Breast epithelium (tissue), 3 donors: ENCODE results near the gene PORCN.

ENCODE experiments used
- POLR2AphosphoS5 ChIP-seq, 3 donors: sonication (generic); formaldehyde crosslinking; IDR thresholded peaks; one replicate each; pipeline ENCODE4 v1.6.1; 2017; ENCODE audit warnings: antibody characterized with exemption in 3 of 3
- TF ChIP-seq, protein P1 (sequence below), 3 donors: fragments of 450-650 bp; IDR thresholded peaks; one replicate each; pipeline ENCODE4 v1.5.1; 2016 to 2017; ENCODE audit warnings: antibody characterized with exemption in 3 of 3, mild to moderate bottlenecking in 3 of 3, moderate library complexity in 3 of 3

DNA sequence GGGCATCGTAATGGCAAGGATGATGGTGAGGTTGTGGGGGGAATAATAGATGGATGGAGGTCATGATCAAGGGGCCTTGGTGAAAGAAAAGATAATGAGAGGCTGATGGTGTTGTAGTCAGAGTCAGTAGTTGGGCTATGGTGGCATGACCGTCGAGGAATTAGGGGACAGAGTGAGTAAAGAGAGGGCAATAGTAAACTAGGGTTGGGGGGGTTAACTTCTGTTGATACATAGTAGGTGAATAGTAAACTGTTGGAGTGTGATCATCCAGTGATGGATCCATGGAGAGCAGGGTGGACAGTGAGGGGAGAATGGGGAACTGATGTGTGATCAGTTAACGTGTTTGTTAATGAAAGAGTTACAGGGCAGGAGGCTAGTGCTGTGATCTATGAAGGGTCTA, 31.9 kb upstream of the PORCN start:
- TF ChIP-seq POLR2AphosphoS5 (IDR thresholded peaks at IDR 0.05), result no peak
- TF ChIP-seq, protein P1, sequence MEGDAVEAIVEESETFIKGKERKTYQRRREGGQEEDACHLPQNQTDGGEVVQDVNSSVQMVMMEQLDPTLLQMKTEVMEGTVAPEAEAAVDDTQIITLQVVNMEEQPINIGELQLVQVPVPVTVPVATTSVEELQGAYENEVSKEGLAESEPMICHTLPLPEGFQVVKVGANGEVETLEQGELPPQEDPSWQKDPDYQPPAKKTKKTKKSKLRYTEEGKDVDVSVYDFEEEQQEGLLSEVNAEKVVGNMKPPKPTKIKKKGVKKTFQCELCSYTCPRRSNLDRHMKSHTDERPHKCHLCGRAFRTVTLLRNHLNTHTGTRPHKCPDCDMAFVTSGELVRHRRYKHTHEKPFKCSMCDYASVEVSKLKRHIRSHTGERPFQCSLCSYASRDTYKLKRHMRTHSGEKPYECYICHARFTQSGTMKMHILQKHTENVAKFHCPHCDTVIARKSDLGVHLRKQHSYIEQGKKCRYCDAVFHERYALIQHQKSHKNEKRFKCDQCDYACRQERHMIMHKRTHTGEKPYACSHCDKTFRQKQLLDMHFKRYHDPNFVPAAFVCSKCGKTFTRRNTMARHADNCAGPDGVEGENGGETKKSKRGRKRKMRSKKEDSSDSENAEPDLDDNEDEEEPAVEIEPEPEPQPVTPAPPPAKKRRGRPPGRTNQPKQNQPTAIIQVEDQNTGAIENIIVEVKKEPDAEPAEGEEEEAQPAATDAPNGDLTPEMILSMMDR (IDR thresholded peaks at IDR 0.05), result no peak
